ENCODE measurements around the gene ANKLE1. TPM values are rescaled to one million over a fixed set of nuclear protein-coding genes. Genes with fewer than 3 reads are reported as not detected.

ANKLE1 gene
- total RNA-seq, 1 donor from 2014 or later: 0.17 TPM

GRCh38 chr19:17275441-17276175, 6.1 kb upstream of the ANKLE1 start:
- Histone ChIP-seq H3K4me3 (ENCODE audit: low read depth, low read length) (no peak overlapping the region), H3K27me3 (ENCODE audit: control insufficient read depth, insufficient read depth, low read length) (no peaks in the 10 kb centered on the region), H3K36me3 (ENCODE audit: control insufficient read depth, insufficient read depth, low read length) (peaks cover 7% of the 10 kb centered on the region)
- TF ChIP-seq, protein P1, sequence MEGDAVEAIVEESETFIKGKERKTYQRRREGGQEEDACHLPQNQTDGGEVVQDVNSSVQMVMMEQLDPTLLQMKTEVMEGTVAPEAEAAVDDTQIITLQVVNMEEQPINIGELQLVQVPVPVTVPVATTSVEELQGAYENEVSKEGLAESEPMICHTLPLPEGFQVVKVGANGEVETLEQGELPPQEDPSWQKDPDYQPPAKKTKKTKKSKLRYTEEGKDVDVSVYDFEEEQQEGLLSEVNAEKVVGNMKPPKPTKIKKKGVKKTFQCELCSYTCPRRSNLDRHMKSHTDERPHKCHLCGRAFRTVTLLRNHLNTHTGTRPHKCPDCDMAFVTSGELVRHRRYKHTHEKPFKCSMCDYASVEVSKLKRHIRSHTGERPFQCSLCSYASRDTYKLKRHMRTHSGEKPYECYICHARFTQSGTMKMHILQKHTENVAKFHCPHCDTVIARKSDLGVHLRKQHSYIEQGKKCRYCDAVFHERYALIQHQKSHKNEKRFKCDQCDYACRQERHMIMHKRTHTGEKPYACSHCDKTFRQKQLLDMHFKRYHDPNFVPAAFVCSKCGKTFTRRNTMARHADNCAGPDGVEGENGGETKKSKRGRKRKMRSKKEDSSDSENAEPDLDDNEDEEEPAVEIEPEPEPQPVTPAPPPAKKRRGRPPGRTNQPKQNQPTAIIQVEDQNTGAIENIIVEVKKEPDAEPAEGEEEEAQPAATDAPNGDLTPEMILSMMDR (IDR thresholded peaks at IDR 0.05; ENCODE audit: insufficient read depth, low read length, poor library complexity, severe bottlenecking): no peak
- DNase-seq (ENCODE audit: low read depth): no peak

- DNase-seq (ENCODE audit: low read depth): no peak
- TF ChIP-seq, protein P1 (IDR thresholded peaks at IDR 0.05; ENCODE audit: insufficient read depth, low read length, poor library complexity, severe bottlenecking): no peak
- Histone ChIP-seq H3K4me3 (ENCODE audit: low read depth, low read length) (no peak overlapping the region), H3K27me3 (ENCODE audit: control insufficient read depth, insufficient read depth, low read length) (no peaks in the 10 kb centered on the region), H3K36me3 (ENCODE audit: control insufficient read depth, insufficient read depth, low read length) (peaks cover 5% of the 10 kb centered on the region)
Observed at GRCh38 chr19:17279436-17279835, 2.3 kb upstream of the ANKLE1 start.

GRCh38 chr19:17282488-17283125, 906 bp downstream of the ANKLE1 start:
- H3K27me3 ChIP-seq (ENCODE audit: control insufficient read depth, insufficient read depth, low read length): no peaks in the 10 kb centered on the region
- TF ChIP-seq, protein P1 (IDR thresholded peaks at IDR 0.05; ENCODE audit: insufficient read depth, low read length, poor library complexity, severe bottlenecking): peak; percentile 94
- DNase-seq (ENCODE audit: low read depth): peak; percentile 45
- no peaks in the 10 kb centered on the region for H3K36me3 ChIP-seq (ENCODE audit: control insufficient read depth, insufficient read depth, low read length)
- peak overlapping the region; percentile 34 for H3K4me3 ChIP-seq (ENCODE audit: low read depth, low read length)

- Histone ChIP-seq H3K4me3 (ENCODE audit: low read depth, low read length) (no peak overlapping the region), H3K36me3 (ENCODE audit: control insufficient read depth, insufficient read depth, low read length) (no peaks in the 10 kb centered on the region), H3K27me3 (ENCODE audit: control insufficient read depth, insufficient read depth, low read length) (no peaks in the 10 kb centered on the region)
- DNase-seq (ENCODE audit: low read depth): no peak
- TF ChIP-seq, protein P1 (IDR thresholded peaks at IDR 0.05; ENCODE audit: insufficient read depth, low read length, poor library complexity, severe bottlenecking): no peak
Observed at GRCh38 chr19:17283504-17283996, 1.8 kb downstream of the ANKLE1 start.

GRCh38 chr19:17285415-17286135, 3.9 kb downstream of the ANKLE1 start:
- no peaks in the 10 kb centered on the region for H3K36me3 ChIP-seq (ENCODE audit: control insufficient read depth, insufficient read depth, low read length)
- H3K4me3 ChIP-seq (ENCODE audit: low read depth, low read length): no peak overlapping the region
- TF ChIP-seq, protein P1 (IDR thresholded peaks at IDR 0.05; ENCODE audit: insufficient read depth, low read length, poor library complexity, severe bottlenecking): no peak
- DNase-seq (ENCODE audit: low read depth): no peak
- no peaks in the 10 kb centered on the region for H3K27me3 ChIP-seq (ENCODE audit: control insufficient read depth, insufficient read depth, low read length)
